Psoas muscle (tissue), 8 donors: Measurements from ENCODE around the gene HS3ST6. TPM values are rescaled to one million over a fixed set of nuclear protein-coding genes. Genes with fewer than 3 reads are reported as not detected.
A peak's percentile ranks its signal among the peaks of the same experiment; 100 is the strongest.
"Not testable (repeated sequence)": the region's sequence is repeated elsewhere in the genome, so short reads cannot be mapped to it uniquely, and the experiment has no call there.

ENCODE experiments used
- ATAC-seq, 4 donors: fragments of 200-7000 bp; cut with Tn5 transposase; one replicate each; pipeline ENCODE4 v1.9.1; 2020; ENCODE audit warnings: moderate library complexity in 3 of 4, mild to moderate bottlenecking in 2 of 4
- DNase-seq, 2 donors: peaks; one replicate each; pipeline ENCODE4 v3.0.0-alpha.2; 2020
- H3K27ac ChIP-seq: fragments of 200-600 bp; one replicate; pipeline ENCODE4 v1.8.0; 2022
- H3K27me3 ChIP-seq, 3 donors: fragments of 200-600 bp in 1 of 3; one replicate each; pipeline versions ENCODE4 v1.6.1 to v1.8.0; 2013 to 2022; ENCODE audit warnings: low read length in 2 of 3, mild to moderate bottlenecking in 2 of 3, moderate library complexity in 1 of 3; ENCODE audit not compliant: insufficient read depth in 3 of 3
- H3K36me3 ChIP-seq, 2 donors: fragments of 200-600 bp in 1 of 2; one replicate each; pipeline versions ENCODE4 v1.6.1 to v1.8.0; 2013 to 2022; ENCODE audit warnings: low read depth in 1 of 2, mild to moderate bottlenecking in 1 of 2, moderate library complexity in 1 of 2; ENCODE audit not compliant: insufficient read depth in 1 of 2
- H3K4me1 ChIP-seq: fragments of 200-600 bp; one replicate; pipeline ENCODE4 v1.8.0; 2022
- H3K4me3 ChIP-seq: fragments of 200-600 bp; one replicate; pipeline ENCODE4 v1.8.0; 2022; ENCODE audit warnings: mild to moderate bottlenecking
- H3K9me3 ChIP-seq: fragments of 200-600 bp; one replicate; pipeline ENCODE4 v1.8.0; 2022
- CTCF ChIP-seq: fragments of 200-600 bp; IDR thresholded peaks from one replicate; pipeline ENCODE4 v1.8.0; 2022; ENCODE audit warnings: antibody characterized with exemption
- WGBS, 3 donors: extraction: QIAGEN DNeasy Blood & Tissue Kit; methylation state at CpG; one replicate each; pipeline versions ENCODE4 v1.1.6 to v1.1.7; 2013; 5-methylcytosine and 5-hydroxymethylcytosine counted together
- intact Hi-C, 2 donors: fragments of 100-400 bp; cut with DNase I; formaldehyde crosslinking; loops; one replicate each; pipeline versions ENCODE4 v1.11.0 to v1.14.2; 2022
- polyA plus RNA-seq, 3 donors: library from polyadenylated mRNA; stranded (reverse); fragments of 200-250 nt; gene quantifications; one replicate each; pipeline ENCODE4 v1.2.3, GENCODE V29; 2013
- total RNA-seq, 4 donors: library from RNA; stranded (reverse); fragmentation: NEBNext Ultra II Directional in 2 of 4; extraction: Animal tissue kit (Norgen Biotek cat#: 25700) in 2 of 4; gene quantifications; one replicate each; pipeline versions ENCODE4 v1.2.1 to v1.2.4, GENCODE V29; 2021 to 2023
- donor health status: healthy with polysubstance abuse.
- donor health status: DM: no; HTN: no; CAD: no; lungs with moderate emphysema.
- donor health status: Bipolar disorder and iron deficiency.
- donor health status: healthy.
- donor health status: DM: yes; HTN: yes; CAD: no.
- donor health status: DM: no; HTN: no; CAD: no.
- donor health status: DM: no; HTN: no; CAD: no.
- donor health status: DM: yes; HTN: yes; CAD: no.

The HS3ST6 gene
- total and polyA plus RNA-seq, 7 donors = not detected

DNA sequence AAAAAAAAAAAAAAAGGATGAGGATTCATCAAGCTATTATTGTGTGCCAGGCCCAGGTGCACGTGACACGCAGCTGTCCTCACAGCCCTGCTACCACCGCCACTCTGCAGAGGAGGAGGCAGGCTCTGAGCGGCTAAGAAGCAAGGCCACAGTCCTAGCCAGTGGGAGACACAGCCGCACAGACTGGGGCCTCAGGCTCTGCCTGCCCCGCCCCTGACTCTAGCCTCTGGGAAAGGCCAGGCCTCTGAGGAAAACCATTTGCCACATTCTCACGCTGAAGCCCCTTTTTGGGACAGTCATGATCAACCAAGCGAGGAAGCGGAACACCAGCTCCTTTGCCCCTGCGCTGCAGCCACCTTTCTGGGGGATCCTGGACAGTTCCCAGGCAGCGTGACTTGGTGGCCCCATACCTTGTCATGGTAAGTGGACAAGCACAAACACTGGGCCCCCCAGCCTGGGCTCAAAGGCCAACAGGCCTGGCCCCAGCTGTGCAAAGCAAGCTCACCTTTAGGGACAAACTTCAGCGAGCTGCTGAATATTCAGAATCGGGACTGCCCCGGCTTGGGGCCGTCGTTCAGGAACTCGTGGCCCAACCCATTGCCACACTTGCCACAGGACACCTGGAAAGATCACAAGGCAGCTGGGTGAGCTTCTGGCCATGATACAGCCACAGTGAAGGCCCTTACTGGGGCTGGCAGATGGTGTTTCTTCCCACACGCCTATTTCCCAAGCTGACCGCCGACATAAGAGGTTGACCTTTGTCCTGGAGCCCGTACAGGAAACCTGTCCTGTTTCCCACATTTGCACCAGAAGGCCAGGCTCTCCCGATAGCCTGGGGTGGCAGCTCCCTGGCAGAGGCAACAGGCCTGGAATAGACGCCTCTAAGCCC, 22.3 kb upstream of the HS3ST6 start:
- no peak for TF ChIP-seq CTCF
- ATAC-seq (peak in 3 of 4 donors; percentile 9 to 31 (median 24)), DNase-seq (no peak)
- Histone ChIP-seq H3K9me3 (no peaks in the 10 kb centered on the region), H3K27me3 (no peaks in the 10 kb centered on the region), H3K4me1 (peaks cover 48% of the 10 kb centered on the region), H3K4me3 (peak overlapping the region; percentile 85), H3K36me3 (peaks cover 7 to 46% of the 10 kb centered on the region in 2 donors), H3K27ac (peak overlapping the region; percentile 89)
- 57 to 69% (median 60%) methylated on average over 23 of the region's 23 CpGs for whole genome bisulfite sequencing, 3 donors
- intact Hi-C loops = loop anchor here in 1 of 2 donors (10.0 kb wide), 1 partner anchor 166 kb away; the partner anchor contains the start of genes EME2, MRPS34 and NME3

DNA sequence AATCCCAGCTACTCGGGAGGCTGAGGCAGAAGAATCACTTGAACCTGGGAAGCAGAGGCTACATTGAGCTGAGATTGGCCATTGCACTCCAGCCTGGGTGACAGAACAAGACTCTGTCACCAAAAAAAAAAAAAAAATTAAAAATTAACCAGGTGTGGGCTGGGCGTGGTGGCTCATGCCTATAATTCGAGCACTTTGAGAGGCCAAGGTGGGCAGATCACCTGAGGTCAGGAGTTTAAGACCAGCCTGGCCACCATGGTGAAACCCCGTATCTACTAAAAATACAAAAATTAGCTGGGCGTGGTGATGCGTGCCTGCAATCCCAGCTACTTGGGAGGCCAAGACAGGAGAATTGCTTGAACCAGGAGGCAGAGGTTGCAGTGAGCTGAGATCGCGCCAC, 21.6 kb upstream of the HS3ST6 start:
- intact Hi-C loops = loop anchor here (10.0 kb wide), 2 partner anchors 165 to 325 kb away; partner anchors contain the start of genes CRAMP1 (in 1 of the 2), EME2 (in 1 of the 2), IFT140 (in 1 of the 2) and MRPS34 (in 1 of the 2)
- peak overlapping the region; percentile 89 for H3K27ac ChIP-seq
- WGBS, 3 donors = 95 to 97% (median 95%) methylated on average over 8 of the region's 8 CpGs
- H3K4me3 ChIP-seq = peak overlapping the region; percentile 85
- DNase-seq, ATAC-seq, H3K9me3 ChIP-seq, H3K27me3 ChIP-seq: not testable (repeated sequence)
- H3K4me1 ChIP-seq = peaks cover 43% of the 10 kb centered on the region
- peaks cover 7 to 46% of the 10 kb centered on the region in 2 donors for H3K36me3 ChIP-seq

- Histone ChIP-seq H3K27ac (peak overlapping the region; percentile 23), H3K4me3 (no peak overlapping the region)
These were observed 20.7 kb upstream of the HS3ST6 start for GRCh38 chr16:1938910-1939309.

DNA sequence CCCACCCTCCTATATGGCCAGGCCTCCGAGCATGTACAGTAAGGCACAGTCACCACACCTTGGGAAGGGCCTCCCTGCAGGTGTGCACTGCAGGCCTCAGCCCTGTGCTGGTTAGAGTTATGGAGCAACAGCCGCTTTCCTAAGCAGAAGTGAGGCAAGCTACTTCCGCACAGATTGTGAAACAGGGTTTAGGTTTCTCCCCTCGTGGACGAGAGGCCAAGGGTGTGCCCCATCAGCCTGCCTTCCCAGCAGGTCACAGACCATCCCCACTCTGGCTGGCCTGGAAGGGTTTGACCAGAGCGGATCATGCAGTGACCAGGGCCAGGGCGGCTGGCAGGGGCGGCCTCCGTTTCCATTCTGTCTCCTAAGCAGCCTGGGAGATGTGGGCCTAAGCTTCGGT, 20.1 kb upstream of the HS3ST6 start:
- no peak overlapping the region for H3K4me3 ChIP-seq
- intact Hi-C loops = loop anchor here in 1 of 2 donors (10.0 kb wide), 1 partner anchor 324 kb away; the partner anchor contains the start of genes CRAMP1 and IFT140

More at GRCh38 chr16:1938910-1939309, 20.7 kb upstream of the HS3ST6 start:
- Histone ChIP-seq H3K9me3 (no peaks in the 10 kb centered on the region), H3K4me1 (peaks cover 35% of the 10 kb centered on the region), H3K27me3 (no peaks in the 10 kb centered on the region), H3K36me3 (peaks cover 7 to 46% of the 10 kb centered on the region in 2 donors)
- no peak for TF ChIP-seq CTCF
- WGBS, 3 donors = 92 to 93% (median 92%) methylated on average over 16 to 17 of the region's 17 CpGs
- intact Hi-C loops = loop anchor here in 1 of 2 donors (10.0 kb wide), 1 partner anchor 324 kb away; the partner anchor contains the start of genes CRAMP1 and IFT140
- ATAC-seq = no peak
- no peak for DNase-seq

More for the DNA sequence above, 20.1 kb upstream of the HS3ST6 start:
- Histone ChIP-seq H3K4me1 (peaks cover 29% of the 10 kb centered on the region), H3K36me3 (peaks cover 7 to 46% of the 10 kb centered on the region in 2 donors), H3K9me3 (no peaks in the 10 kb centered on the region), H3K27me3 (no peaks in the 10 kb centered on the region), H3K27ac (peak overlapping the region; percentile 23)
- no peak for TF ChIP-seq CTCF
- ATAC-seq = no peak
- 81 to 93% (median 86%) methylated on average over 10 of the region's 10 CpGs for WGBS, 3 donors
- no peak for DNase-seq
